A549 (cell line): Measurements from ENCODE around the gene FAM3C. TPM values are rescaled to one million over a fixed set of nuclear protein-coding genes. Genes with fewer than 3 reads are reported as not detected.
"Not testable (repeated sequence)": the region's sequence is repeated elsewhere in the genome, so short reads cannot be mapped to it uniquely, and the experiment has no call there.

ENCODE experiments used
- ATAC-seq, 2 experiments: fragments of 200-7000 bp in 1 of 2; fragments of >200 bp in 1 of 2; cut with Nextera tagmentation in 1 of 2; cut with Tn5 transposase in 1 of 2; 3 replicates each; pipeline versions ENCODE4 v1.8.0 to v1.9.1; 2018 to 2020; ENCODE audit warnings: mild to moderate bottlenecking in 1 of 2, moderate library complexity in 1 of 2
- CTCF ChIA-PET: fragments of 300-600 bp; sonication (Branson Sonifier 250); formaldehyde crosslinking; extraction: SDS; loops from one replicate; lab custom pipeline; 2021; ENCODE audit warnings: antibody characterized with exemption, inconsistent platforms; lab: Yijun Ruan, JAX
- POLR2A ChIA-PET: fragments of 350-600 bp; formaldehyde crosslinking; extraction: SDS; loops from one replicate; lab custom pipeline; 2021; ENCODE audit warnings: antibody characterized with exemption, inconsistent platforms; lab: Yijun Ruan, JAX
- DNase-seq, 2 experiments: peaks; one replicate each; pipeline versions ENCODE4 v3.0.0 to v3.0.0-alpha.2; 2011 to 2016; ENCODE audit warnings: low read depth in 1 of 2, low spot score in 1 of 2
- FAIRE-seq: peaks from 2 replicates; lab custom pipeline; 2011; peaks lifted over from hg19 to GRCh38; lab: Jason Lieb, UNC
- H3K27ac ChIP-seq, 2 experiments: fragments of >200 bp; sonication (Bioruptor Twin); formaldehyde crosslinking; 3 replicates each; pipeline ENCODE4 v1.5.1; 2016 to 2017
- H3K4me1 ChIP-seq: fragments of >200 bp; sonication (Bioruptor Twin); formaldehyde crosslinking; 3 replicates; pipeline ENCODE4 v1.6.1; 2016
- H3K4me2 ChIP-seq: fragments of >200 bp; sonication (Bioruptor Twin); formaldehyde crosslinking; 3 replicates; pipeline ENCODE4 v1.6.1; 2016
- H3K4me3 ChIP-seq: fragments of >200 bp; sonication (Bioruptor Twin); formaldehyde crosslinking; 3 replicates; pipeline ENCODE4 v1.5.1; 2016
- H3K9me3 ChIP-seq: fragments of >200 bp; sonication (Bioruptor Twin); formaldehyde crosslinking; 3 replicates; pipeline ENCODE4 v1.6.1; 2016
- CEBPB ChIP-seq, 2 experiments: fragments of >200 bp in 1 of 2; sonication (Bioruptor Twin) in 1 of 2; formaldehyde crosslinking in 1 of 2; IDR thresholded peaks; 2 replicates each; pipeline ENCODE4 v1.6.1; 2012 to 2016
- CHD2 ChIP-seq: fragments of 150-350 bp; IDR thresholded peaks from 2 replicates; pipeline ENCODE4 v1.6.1; 2014; ENCODE audit warnings: low read length; ENCODE audit not compliant: partially characterized antibody
- EHF ChIP-seq: fragments of 250-450 bp; sonication (Bioruptor Pico); IDR thresholded peaks from 2 replicates; pipeline ENCODE4 v1.5.0; 2020; ENCODE audit warnings: mild to moderate bottlenecking
- EHMT2 ChIP-seq: fragments of 200-600 bp; sonication (generic); IDR thresholded peaks from 2 replicates; pipeline ENCODE4 v1.6.1; 2016; ENCODE audit warnings: antibody characterized with exemption, low read depth, mild to moderate bottlenecking, moderate library complexity
- ESRRA ChIP-seq: fragments of 150-350 bp; IDR thresholded peaks from 2 replicates; pipeline ENCODE4 v1.6.1; 2014; ENCODE audit warnings: mild to moderate bottlenecking, low read length, borderline replicate concordance
- FOXS1 ChIP-seq: fragments of 250-450 bp; sonication (Bioruptor Pico); IDR thresholded peaks from 2 replicates; pipeline ENCODE4 v1.5.0; 2020; ENCODE audit warnings: mild to moderate bottlenecking, moderate library complexity
- GATA3 ChIP-seq: IDR thresholded peaks from 2 replicates; pipeline ENCODE4 v1.6.1; 2012; ENCODE audit warnings: borderline replicate concordance
- HEYL ChIP-seq: fragments of 250-450 bp; sonication (Bioruptor Pico); IDR thresholded peaks from 2 replicates; pipeline ENCODE4 v1.8.0; 2021; ENCODE audit warnings: mild to moderate bottlenecking, moderate library complexity
- MAFK ChIP-seq: fragments of 450-650 bp; IDR thresholded peaks from 2 replicates; pipeline ENCODE4 v1.6.1; 2014; ENCODE audit not compliant: partially characterized antibody
- MYC ChIP-seq: IDR thresholded peaks from 2 replicates; pipeline ENCODE4 v1.6.1; 2012; ENCODE audit warnings: mild to moderate bottlenecking, inconsistent platforms, low read length, improper control_type of control experiment, borderline replicate concordance
- NPAS2 ChIP-seq: fragments of 250-450 bp; sonication (Bioruptor Pico); IDR thresholded peaks from 2 replicates; pipeline ENCODE4 v1.8.0; 2022; ENCODE audit warnings: mild to moderate bottlenecking, moderate library complexity, borderline replicate concordance
- PHF8 ChIP-seq: fragments of 200-600 bp; sonication (generic); IDR thresholded peaks from 2 replicates; pipeline ENCODE4 v1.6.1; 2016; ENCODE audit warnings: low read depth, mild to moderate bottlenecking, antibody characterized with exemption, moderate library complexity, borderline replicate concordance
- RCOR1 ChIP-seq: fragments of 150-350 bp; IDR thresholded peaks from 2 replicates; pipeline ENCODE4 v1.6.1; 2014; ENCODE audit warnings: antibody characterized with exemption, low read length, low read depth
- RFX5 ChIP-seq: fragments of 450-650 bp; IDR thresholded peaks from 2 replicates; pipeline ENCODE4 v1.7.1; 2014; ENCODE audit warnings: antibody characterized with exemption, mild to moderate bottlenecking, moderate library complexity
- RNF2 ChIP-seq: fragments of 200-600 bp; sonication (generic); IDR thresholded peaks from 2 replicates; pipeline ENCODE4 v1.6.1; 2016; ENCODE audit warnings: low read depth, mild to moderate bottlenecking, antibody characterized with exemption, moderate library complexity, borderline replicate concordance
- TP53 ChIP-seq: fragments of 250-450 bp; sonication (Bioruptor Pico); IDR thresholded peaks from 2 replicates; pipeline ENCODE4 v1.5.0; 2021; ENCODE audit warnings: mild to moderate bottlenecking, moderate library complexity
- ZSCAN20 ChIP-seq: fragments of 250-450 bp; sonication (Bioruptor Pico); IDR thresholded peaks from 2 replicates; pipeline ENCODE4 v1.8.0; 2022; ENCODE audit warnings: mild to moderate bottlenecking, moderate library complexity
- WGBS: methylation state at CpG from one replicate; pipeline ENCODE4 v1.1.6; 2017; ENCODE audit errors: missing lambda C conversion rate; 5-methylcytosine and 5-hydroxymethylcytosine counted together
- polyA plus RNA-seq, 4 experiments: library from polyadenylated mRNA; depleted of rRNA in 3 of 4; stranded (reverse); fragments of >200 nt; fragmentation: RNase III in 1 of 4; extraction: RNeasy Plus Mini Kit Qiagen cat#74134 plus additional on column Dnase treatment in 1 of 4; gene quantifications; 2 replicates in 3 of 4; 3 replicates in 1 of 4; pipeline ENCODE4 v1.2.3, GENCODE V29; 2011 to 2017
- TF ChIP-seq, protein P1 (sequence below): fragments of 200-600 bp; sonication (generic); IDR thresholded peaks from 2 replicates; pipeline ENCODE4 v1.6.1; 2016; ENCODE audit warnings: antibody characterized with exemption, mild to moderate bottlenecking, moderate library complexity
- TF ChIP-seq, protein P2 (sequence below): IDR thresholded peaks from 2 replicates; pipeline ENCODE4 v1.6.1; 2012; ENCODE audit warnings: low read depth, borderline replicate concordance
- TF ChIP-seq, protein P3 (sequence below): fragments of >200 bp; sonication (Bioruptor Twin); formaldehyde crosslinking; IDR thresholded peaks from 2 replicates; pipeline ENCODE4 v1.6.1; 2016
- TF ChIP-seq, protein P4 (sequence below): fragments of 250-450 bp; sonication (Bioruptor Pico); IDR thresholded peaks from 2 replicates; pipeline ENCODE4 v1.5.0; 2020; ENCODE audit warnings: low read depth, mild to moderate bottlenecking, moderate library complexity

The FAM3C gene
- polyA plus RNA-seq, 2 of the 4 experiments (the other 2 are of a cell fraction), result 29.4 to 46.4 TPM

DNA sequence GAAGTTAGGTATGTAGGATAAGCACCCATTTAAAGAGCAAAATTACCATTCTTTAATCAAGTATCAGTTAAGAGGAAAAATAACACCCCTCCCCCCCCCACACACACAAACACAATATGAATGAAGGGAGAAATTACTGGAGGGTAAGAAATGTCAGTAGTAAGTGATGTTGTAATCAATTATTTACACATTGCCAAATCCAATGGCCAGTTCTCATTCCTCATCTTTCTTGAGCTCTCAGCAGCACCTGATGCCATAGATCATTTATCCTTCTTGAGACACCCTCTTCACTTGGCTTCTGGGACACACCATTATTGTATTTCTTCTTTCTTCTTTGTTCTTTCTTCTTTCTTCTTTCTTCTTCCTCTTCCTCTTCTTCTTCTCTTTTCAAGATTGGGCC, 33.7 kb upstream of the FAM3C start (continued):
- TF ChIP-seq, protein P1, sequence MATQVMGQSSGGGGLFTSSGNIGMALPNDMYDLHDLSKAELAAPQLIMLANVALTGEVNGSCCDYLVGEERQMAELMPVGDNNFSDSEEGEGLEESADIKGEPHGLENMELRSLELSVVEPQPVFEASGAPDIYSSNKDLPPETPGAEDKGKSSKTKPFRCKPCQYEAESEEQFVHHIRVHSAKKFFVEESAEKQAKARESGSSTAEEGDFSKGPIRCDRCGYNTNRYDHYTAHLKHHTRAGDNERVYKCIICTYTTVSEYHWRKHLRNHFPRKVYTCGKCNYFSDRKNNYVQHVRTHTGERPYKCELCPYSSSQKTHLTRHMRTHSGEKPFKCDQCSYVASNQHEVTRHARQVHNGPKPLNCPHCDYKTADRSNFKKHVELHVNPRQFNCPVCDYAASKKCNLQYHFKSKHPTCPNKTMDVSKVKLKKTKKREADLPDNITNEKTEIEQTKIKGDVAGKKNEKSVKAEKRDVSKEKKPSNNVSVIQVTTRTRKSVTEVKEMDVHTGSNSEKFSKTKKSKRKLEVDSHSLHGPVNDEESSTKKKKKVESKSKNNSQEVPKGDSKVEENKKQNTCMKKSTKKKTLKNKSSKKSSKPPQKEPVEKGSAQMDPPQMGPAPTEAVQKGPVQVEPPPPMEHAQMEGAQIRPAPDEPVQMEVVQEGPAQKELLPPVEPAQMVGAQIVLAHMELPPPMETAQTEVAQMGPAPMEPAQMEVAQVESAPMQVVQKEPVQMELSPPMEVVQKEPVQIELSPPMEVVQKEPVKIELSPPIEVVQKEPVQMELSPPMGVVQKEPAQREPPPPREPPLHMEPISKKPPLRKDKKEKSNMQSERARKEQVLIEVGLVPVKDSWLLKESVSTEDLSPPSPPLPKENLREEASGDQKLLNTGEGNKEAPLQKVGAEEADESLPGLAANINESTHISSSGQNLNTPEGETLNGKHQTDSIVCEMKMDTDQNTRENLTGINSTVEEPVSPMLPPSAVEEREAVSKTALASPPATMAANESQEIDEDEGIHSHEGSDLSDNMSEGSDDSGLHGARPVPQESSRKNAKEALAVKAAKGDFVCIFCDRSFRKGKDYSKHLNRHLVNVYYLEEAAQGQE, result no peak
- TF ChIP-seq RNF2, result no peak

DNA sequence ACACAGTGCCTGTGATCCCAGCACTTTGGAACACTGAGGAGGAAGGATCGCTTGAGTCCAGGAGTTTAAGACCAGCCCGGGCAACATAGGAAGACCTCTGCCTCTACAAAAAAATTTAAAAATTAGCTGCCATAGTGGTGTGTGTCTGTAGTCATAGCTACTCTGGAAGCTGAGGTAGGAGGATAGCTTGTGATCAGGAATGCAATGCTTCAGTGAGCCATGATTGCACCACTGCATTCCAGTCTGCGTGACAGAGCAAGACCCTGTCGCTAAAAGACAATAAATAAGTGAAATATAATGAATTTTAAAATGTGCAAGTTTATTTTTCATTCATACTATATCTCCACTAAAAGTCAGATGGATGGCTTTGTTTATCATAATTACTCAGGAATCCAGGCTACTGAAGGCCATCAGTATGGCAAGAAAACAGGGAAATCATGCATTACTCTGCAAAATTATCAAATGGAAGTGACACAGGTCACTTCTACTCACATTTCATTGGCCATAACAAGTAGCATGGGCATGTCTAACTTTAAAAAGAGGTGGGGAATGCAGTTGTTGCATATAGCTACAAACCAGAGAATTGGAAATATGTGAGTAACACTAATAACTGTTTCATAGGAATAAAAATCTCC, 32.9 kb upstream of the FAM3C start:
- Histone ChIP-seq H3K9me3 (no peaks in the 10 kb centered on the region), H3K4me3 (no peak overlapping the region), H3K4me2 (no peak overlapping the region), H3K4me1 (no peaks in the 10 kb centered on the region), H3K27ac (no peak overlapping the region)
- FAIRE-seq (no peak), ATAC-seq (no peak), DNase-seq (no peak)
- 29% methylated on average over 4 of the region's 4 CpGs for WGBS
- TF ChIP-seq MYC, result no peak
- no peak for TF ChIP-seq FOXS1
- no peak for TF ChIP-seq GATA3
- TF ChIP-seq ESRRA, result no peak
- no peak for TF ChIP-seq MAFK
- no peak for TF ChIP-seq CEBPB (IDR thresholded peaks at IDR 0.05)
- no peak for TF ChIP-seq PHF8
- TF ChIP-seq CHD2, result no peak
- TF ChIP-seq, protein P2, sequence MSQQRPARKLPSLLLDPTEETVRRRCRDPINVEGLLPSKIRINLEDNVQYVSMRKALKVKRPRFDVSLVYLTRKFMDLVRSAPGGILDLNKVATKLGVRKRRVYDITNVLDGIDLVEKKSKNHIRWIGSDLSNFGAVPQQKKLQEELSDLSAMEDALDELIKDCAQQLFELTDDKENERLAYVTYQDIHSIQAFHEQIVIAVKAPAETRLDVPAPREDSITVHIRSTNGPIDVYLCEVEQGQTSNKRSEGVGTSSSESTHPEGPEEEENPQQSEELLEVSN, result no peak
- TF ChIP-seq, protein P3, sequence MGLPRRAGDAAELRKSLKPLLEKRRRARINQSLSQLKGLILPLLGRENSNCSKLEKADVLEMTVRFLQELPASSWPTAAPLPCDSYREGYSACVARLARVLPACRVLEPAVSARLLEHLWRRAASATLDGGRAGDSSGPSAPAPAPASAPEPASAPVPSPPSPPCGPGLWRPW, result no peak
- no peak for TF ChIP-seq RCOR1
- CTCF ChIA-PET, result no interaction called here
- POLR2A ChIA-PET, result no interaction called here

DNA sequence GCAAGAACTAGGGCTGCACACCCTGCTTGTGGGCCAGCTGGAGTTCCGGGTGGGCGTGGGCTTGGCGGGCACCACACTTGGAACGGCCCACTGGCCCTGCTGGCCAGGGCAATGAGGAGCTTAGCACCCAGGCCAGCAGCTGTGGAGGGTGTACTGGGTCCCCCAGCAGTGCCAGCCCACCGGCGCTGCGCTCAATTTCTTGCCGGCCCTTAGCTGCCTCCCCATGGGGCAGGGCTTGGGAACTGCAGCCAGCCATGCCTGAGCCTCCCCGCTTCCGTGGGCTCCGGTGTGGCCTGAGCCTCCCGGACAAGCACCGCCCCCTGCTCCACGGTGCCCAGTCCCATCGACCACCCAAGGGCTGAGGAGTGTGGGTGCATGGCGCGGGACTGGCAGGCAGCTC, 25.6 kb upstream of the FAM3C start:
- H3K4me2 ChIP-seq, POLR2A ChIA-PET, H3K4me1 ChIP-seq, H3K27ac ChIP-seq, ATAC-seq, H3K4me3 ChIP-seq, FAIRE-seq, CTCF ChIA-PET, DNase-seq, H3K9me3 ChIP-seq: not testable (repeated sequence)
- 69% methylated on average over 6 of the region's 17 CpGs for WGBS

DNA sequence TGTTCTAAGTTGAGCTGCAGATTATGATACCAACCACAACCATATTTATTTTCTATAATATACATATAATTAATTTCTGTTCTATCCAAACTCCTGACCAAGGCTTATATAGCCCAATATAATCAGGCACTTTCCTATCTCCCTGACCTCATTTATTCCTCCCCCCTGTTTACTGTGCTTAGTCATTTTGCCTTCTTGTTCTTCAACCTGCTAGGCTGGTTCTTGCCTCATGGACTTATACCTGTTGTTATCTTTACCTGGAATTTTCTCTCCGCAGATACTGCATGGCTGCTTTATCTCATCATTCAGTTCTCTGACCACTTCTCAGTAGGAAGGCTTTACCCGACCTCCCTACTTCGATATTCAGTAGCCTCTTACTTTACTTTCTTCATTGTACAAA, 24.9 kb upstream of the FAM3C start:
- DNase-seq (no peak), ATAC-seq (no peak), FAIRE-seq (no peak)
- POLR2A ChIA-PET, result no interaction called here
- TF ChIP-seq HEYL (CRISPR knock-in tag), result no peak
- TF ChIP-seq TP53 (CRISPR knock-in tag), result no peak
- TF ChIP-seq ZSCAN20 (CRISPR knock-in tag), result no peak
- TF ChIP-seq FOXS1, result no peak
- TF ChIP-seq GATA3, result no peak
- TF ChIP-seq, protein P4, sequence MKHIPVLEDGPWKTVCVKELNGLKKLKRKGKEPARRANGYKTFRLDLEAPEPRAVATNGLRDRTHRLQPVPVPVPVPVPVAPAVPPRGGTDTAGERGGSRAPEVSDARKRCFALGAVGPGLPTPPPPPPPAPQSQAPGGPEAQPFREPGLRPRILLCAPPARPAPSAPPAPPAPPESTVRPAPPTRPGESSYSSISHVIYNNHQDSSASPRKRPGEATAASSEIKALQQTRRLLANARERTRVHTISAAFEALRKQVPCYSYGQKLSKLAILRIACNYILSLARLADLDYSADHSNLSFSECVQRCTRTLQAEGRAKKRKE (CRISPR knock-in tag), result no peak
- no peak for TF ChIP-seq EHF
- TF ChIP-seq RNF2, result no peak
- no peak for TF ChIP-seq PHF8
- no peak for TF ChIP-seq NPAS2 (CRISPR knock-in tag)
- no peak for TF ChIP-seq RFX5
- no peak for TF ChIP-seq EHMT2
- no peak overlapping the region for H3K4me2 ChIP-seq
- WGBS, result 6% methylated on average over 3 of the region's 3 CpGs
- no peak overlapping the region for H3K4me3 ChIP-seq
- no peaks in the 10 kb centered on the region for H3K9me3 ChIP-seq
- no peaks in the 10 kb centered on the region for H3K4me1 ChIP-seq
- CTCF ChIA-PET, result no interaction called here
- H3K27ac ChIP-seq, result no peak overlapping the region
